Measurements from ENCODE around the gene COL4A2.
"Not testable (repeated sequence)": the region's sequence is repeated elsewhere in the genome, so short reads cannot be mapped to it uniquely, and the experiment has no call there.

COL4A2 gene

GRCh38 chr13:110307767-110308655 is 927 bp downstream of the COL4A2 start:
- no peak for DNase-seq (ENCODE audit: low spot score)

- DNase-seq (ENCODE audit: low spot score) = no peak
Observed at GRCh38 chr13:110308656-110309359, 1.7 kb downstream of the COL4A2 start.

GRCh38 chr13:110309661-110310524 is 2.8 kb downstream of the COL4A2 start:
- DNase-seq (ENCODE audit: low spot score) = no peak

- no peak for DNase-seq (ENCODE audit: low spot score)
Observed at GRCh38 chr13:110310541-110311442, 3.7 kb downstream of the COL4A2 start.

GRCh38 chr13:110311443-110312338 is 4.6 kb downstream of the COL4A2 start:
- no peak for DNase-seq (ENCODE audit: low spot score)

- DNase-seq (ENCODE audit: low spot score) = no peak
Observed at GRCh38 chr13:110312339-110313031, 5.4 kb downstream of the COL4A2 start.

GRCh38 chr13:110313261-110313660 is 6.2 kb downstream of the COL4A2 start:
- not testable (repeated sequence) for DNase-seq (ENCODE audit: low spot score)

- not testable (repeated sequence) for DNase-seq (ENCODE audit: low spot score)
Observed at GRCh38 chr13:110313733-110314132, 6.6 kb downstream of the COL4A2 start.

GRCh38 chr13:110314516-110315245 is 7.6 kb downstream of the COL4A2 start:
- no peak for DNase-seq (ENCODE audit: low spot score)

- DNase-seq (ENCODE audit: low spot score) = no peak
Observed at GRCh38 chr13:110316196-110316595, 9.1 kb downstream of the COL4A2 start.

- DNase-seq (ENCODE audit: low spot score) = no peak
Observed at GRCh38 chr13:110317093-110317492, 10.0 kb downstream of the COL4A2 start.

- no peak for DNase-seq (ENCODE audit: low spot score)
Observed at GRCh38 chr13:110317496-110318195, 10.6 kb downstream of the COL4A2 start.

- no peak for DNase-seq (ENCODE audit: low spot score)
Observed at GRCh38 chr13:110318920-110319319, 11.8 kb downstream of the COL4A2 start.

- DNase-seq (ENCODE audit: low spot score) = no peak
Observed at GRCh38 chr13:110319397-110319773, 12.3 kb downstream of the COL4A2 start.

GRCh38 chr13:110319774-110320509 is 12.9 kb downstream of the COL4A2 start:
- no peak for DNase-seq (ENCODE audit: low spot score)

- no peak for DNase-seq (ENCODE audit: low spot score)
Observed at GRCh38 chr13:110320645-110321044, 13.6 kb downstream of the COL4A2 start.

- not testable (repeated sequence) for DNase-seq (ENCODE audit: low spot score)
Observed at GRCh38 chr13:110321573-110321972, 14.5 kb downstream of the COL4A2 start.

Measured in cerebellar cortex (tissue), 1 donor.